ENCODE measurements around the gene CHRM4. TPM values are rescaled to one million over a fixed set of nuclear protein-coding genes. Genes with fewer than 3 reads are reported as not detected.

The CHRM4 gene
- total RNA-seq, 1 donor from 2014 or later = 0.42 TPM

GRCh38 chr11:46431211-46431610 lies 39.6 kb upstream of the CHRM4 start:
- Mint-ChIP-seq H3K4me3 (ENCODE audit: unreplicated experiment) (no peak overlapping the region), H3K9me3 (ENCODE audit: low read depth) (no peaks in the 10 kb centered on the region), H3K36me3 (ENCODE audit: low read depth) (peaks cover 22% of the 10 kb centered on the region), H3K27me3 (ENCODE audit: low read depth) (no peaks in the 10 kb centered on the region), H3K27ac (ENCODE audit: unreplicated experiment) (no peak overlapping the region), H3K4me1 (ENCODE audit: low read depth) (peaks cover 11% of the 10 kb centered on the region)
- TF ChIP-seq, protein P1, sequence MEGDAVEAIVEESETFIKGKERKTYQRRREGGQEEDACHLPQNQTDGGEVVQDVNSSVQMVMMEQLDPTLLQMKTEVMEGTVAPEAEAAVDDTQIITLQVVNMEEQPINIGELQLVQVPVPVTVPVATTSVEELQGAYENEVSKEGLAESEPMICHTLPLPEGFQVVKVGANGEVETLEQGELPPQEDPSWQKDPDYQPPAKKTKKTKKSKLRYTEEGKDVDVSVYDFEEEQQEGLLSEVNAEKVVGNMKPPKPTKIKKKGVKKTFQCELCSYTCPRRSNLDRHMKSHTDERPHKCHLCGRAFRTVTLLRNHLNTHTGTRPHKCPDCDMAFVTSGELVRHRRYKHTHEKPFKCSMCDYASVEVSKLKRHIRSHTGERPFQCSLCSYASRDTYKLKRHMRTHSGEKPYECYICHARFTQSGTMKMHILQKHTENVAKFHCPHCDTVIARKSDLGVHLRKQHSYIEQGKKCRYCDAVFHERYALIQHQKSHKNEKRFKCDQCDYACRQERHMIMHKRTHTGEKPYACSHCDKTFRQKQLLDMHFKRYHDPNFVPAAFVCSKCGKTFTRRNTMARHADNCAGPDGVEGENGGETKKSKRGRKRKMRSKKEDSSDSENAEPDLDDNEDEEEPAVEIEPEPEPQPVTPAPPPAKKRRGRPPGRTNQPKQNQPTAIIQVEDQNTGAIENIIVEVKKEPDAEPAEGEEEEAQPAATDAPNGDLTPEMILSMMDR (IDR thresholded peaks at IDR 0.05) = no peak
- DNase-seq (ENCODE audit: low spot score) = no peak

GRCh38 chr11:46429717-46430116 lies 38.1 kb upstream of the CHRM4 start:
- Mint-ChIP-seq H3K27ac (ENCODE audit: unreplicated experiment) (peak overlapping the region; percentile 55), H3K4me1 (ENCODE audit: low read depth) (peaks cover 11% of the 10 kb centered on the region), H3K9me3 (ENCODE audit: low read depth) (no peaks in the 10 kb centered on the region), H3K27me3 (ENCODE audit: low read depth) (no peaks in the 10 kb centered on the region), H3K36me3 (ENCODE audit: low read depth) (peaks cover 20% of the 10 kb centered on the region), H3K4me3 (ENCODE audit: unreplicated experiment) (no peak overlapping the region)
- no peak for DNase-seq (ENCODE audit: low spot score)
- TF ChIP-seq, protein P1 (IDR thresholded peaks at IDR 0.05) = no peak

DNA sequence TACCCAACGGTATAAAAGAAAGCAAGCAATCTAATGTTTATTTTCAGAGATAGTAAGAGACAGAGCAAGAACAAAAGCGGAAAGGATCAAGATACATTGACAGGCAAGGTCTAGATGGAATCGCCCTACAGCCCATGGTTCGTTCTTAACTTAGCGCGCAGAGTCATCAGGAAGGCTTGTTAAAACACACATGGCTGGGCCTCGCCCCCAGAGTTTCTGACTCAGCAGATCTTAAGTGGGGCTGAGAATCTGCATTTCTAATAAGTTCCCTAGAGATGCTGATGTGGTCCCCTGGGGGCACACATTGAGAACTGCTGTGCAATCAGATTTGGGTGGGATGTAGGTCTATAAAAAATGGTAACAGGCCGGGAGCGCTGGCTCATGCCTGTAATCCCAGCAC lies 35.8 kb upstream of the CHRM4 start:
- Mint-ChIP-seq H3K9me3 (ENCODE audit: low read depth) (no peaks in the 10 kb centered on the region), H3K36me3 (ENCODE audit: low read depth) (peaks cover 19% of the 10 kb centered on the region), H3K27me3 (ENCODE audit: low read depth) (no peaks in the 10 kb centered on the region), H3K27ac (ENCODE audit: unreplicated experiment) (no peak overlapping the region), H3K4me3 (ENCODE audit: unreplicated experiment) (no peak overlapping the region), H3K4me1 (ENCODE audit: low read depth) (peaks cover 11% of the 10 kb centered on the region)
- no peak for DNase-seq (ENCODE audit: low spot score)
- TF ChIP-seq, protein P1 (IDR thresholded peaks at IDR 0.05) = no peak

- Mint-ChIP-seq H3K27me3 (ENCODE audit: low read depth) (no peaks in the 10 kb centered on the region), H3K36me3 (ENCODE audit: low read depth) (peaks cover 20% of the 10 kb centered on the region), H3K27ac (ENCODE audit: unreplicated experiment) (no peak overlapping the region), H3K4me1 (ENCODE audit: low read depth) (peaks cover 11% of the 10 kb centered on the region), H3K4me3 (ENCODE audit: unreplicated experiment) (no peak overlapping the region), H3K9me3 (ENCODE audit: low read depth) (no peaks in the 10 kb centered on the region)
- no peak for DNase-seq (ENCODE audit: low spot score)
- TF ChIP-seq, protein P1 (IDR thresholded peaks at IDR 0.05) = no peak
Observed at GRCh38 chr11:46426233-46426991, 34.8 kb upstream of the CHRM4 start.

DNA sequence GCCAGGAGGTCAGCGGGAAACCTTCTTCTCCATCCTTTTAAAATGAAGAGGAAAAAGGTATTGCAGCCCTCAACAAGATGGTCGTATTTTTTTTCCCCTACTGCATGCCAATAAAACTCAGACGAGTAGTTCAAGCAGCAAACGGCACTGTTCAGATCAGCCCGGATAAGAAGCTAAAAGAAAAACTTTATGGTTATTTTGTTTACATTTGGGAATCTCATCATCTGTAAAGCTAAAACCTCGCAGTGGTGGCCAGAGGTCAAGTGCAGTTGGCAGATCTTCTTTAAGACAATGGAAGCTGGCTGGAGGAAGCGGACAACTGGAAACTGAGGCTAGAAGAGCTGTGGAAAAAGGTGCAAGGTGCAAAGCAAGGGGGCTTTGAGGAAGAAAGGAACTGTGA lies 31.0 kb upstream of the CHRM4 start:
- Mint-ChIP-seq H3K27me3 (ENCODE audit: low read depth) (no peaks in the 10 kb centered on the region), H3K4me1 (ENCODE audit: low read depth) (no peaks in the 10 kb centered on the region), H3K9me3 (ENCODE audit: low read depth) (no peaks in the 10 kb centered on the region), H3K27ac (ENCODE audit: unreplicated experiment) (no peak overlapping the region), H3K36me3 (ENCODE audit: low read depth) (peaks cover 16% of the 10 kb centered on the region), H3K4me3 (ENCODE audit: unreplicated experiment) (no peak overlapping the region)
- DNase-seq (ENCODE audit: low spot score) = no peak
- TF ChIP-seq, protein P1 (IDR thresholded peaks at IDR 0.05) = no peak

Measured in chondrocyte (in vitro differentiated cells).